ENCODE measurements around the gene DOC2B.
"Not testable (repeated sequence)": the region's sequence is repeated elsewhere in the genome, so short reads cannot be mapped to it uniquely, and the experiment has no call there.

Gene DOC2B

DNA sequence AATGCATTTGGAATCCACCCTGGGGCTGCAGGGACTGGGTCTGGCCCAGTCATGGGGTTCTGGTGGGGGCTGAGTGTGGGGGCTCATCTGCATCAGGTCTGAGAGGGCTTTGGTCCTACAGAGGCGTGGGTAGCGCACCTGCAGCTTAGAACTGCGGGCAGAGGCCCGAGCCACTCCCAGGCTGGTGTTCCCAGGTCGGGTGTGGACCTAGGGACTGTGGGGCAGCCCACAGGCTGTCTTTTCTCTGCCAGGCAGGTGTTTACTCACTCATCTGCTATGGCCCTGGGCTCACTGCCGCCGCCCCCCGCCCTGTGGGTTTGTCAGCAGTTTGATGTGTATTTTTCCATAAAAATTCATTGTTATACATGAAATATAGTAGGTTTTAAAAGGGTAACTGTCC, 27.0 kb upstream of the DOC2B start:
- DNase-seq = no peak

GRCh38 chr17:207775-208174, 26.3 kb upstream of the DOC2B start:
- DNase-seq = no peak

DNA sequence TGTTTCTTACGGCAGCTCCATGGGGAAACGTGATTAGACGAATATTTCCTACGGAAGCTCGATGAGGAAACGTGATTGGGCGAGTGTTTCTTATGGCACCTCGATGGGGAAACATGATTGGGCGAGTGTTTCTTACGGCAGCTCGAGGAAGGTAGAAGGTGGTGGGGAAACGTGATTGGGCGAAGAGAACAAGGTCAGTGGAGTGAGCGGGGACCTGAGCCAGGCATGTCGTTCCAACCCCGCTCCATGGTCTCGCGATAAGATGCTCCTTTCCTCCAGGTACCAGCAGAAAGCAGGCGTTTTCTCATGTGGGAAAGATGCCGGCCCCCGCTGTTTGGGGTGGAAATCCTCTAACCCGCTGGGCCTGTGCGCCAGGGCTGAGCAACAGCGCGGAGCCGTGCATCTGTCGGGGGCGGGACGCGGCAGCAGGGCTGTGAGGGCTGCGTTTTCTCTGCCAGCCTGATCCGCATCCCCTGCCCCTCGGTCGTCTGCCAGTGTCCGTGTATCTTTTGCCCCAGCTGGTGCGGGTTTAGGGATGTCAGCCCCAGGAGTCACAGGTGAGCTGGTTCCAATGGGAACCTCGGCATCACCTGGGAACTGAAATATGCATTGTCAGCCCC, 25.6 kb upstream of the DOC2B start:
- no peak for DNase-seq

GRCh38 chr17:206484-206883, 25.0 kb upstream of the DOC2B start:
- not testable (repeated sequence) for DNase-seq

DNA sequence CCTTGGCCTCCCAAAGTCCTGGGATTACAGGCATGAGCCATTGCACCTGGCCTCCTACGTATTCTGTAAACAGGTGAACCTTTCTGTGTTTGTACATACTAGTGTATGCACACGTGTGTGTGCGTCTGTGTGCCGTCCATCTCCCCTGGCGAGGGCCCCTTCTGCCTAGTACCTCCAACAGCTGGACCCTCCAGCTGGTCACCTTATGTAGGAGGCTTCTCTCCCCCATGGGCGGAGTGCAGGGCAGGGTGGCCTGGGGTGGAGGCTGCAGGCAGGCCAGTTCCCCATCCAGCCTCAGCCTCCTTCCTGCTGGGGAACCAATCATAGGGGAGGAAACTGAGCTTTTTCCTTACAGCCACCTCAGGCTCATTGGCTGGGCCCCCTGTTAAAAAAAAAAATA, 24.4 kb upstream of the DOC2B start:
- no peak for DNase-seq

GRCh38 chr17:205148-205669, 23.8 kb upstream of the DOC2B start:
- no peak for DNase-seq

DNA sequence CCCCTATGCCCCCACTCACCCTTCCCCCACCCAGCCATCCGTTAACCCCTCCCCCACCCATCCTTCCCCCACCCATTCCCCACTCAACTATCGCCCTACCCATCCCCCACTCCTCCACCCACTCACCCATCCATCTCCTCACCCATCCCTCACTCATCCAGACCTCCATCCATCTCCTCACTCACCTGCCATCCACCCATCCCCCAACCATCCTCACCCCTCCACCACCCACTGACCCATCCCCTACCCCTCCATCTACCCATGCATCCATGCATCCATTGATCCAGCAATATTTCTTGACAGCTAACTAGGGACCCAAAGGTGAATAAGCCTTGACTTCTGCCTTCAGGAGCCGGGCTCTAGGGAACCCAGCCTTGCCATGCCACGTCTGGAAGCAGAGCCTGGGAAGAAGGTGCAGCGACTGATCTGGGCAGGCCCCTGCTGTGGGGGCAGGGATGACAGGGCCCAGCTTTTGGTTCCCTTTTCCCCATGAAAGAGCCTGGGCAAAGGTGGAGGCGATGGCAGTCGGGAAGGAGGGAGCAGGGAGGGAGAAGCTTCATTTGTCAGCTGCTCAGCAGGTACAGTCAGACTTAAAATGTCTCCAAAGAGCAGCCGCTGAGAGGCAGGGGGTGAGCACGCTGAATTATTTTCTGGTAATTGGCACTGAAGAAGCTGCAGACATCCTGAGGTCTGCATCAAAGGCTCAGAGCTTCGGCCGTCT, 23.1 kb upstream of the DOC2B start:
- DNase-seq = no peak

- no peak for DNase-seq
Observed at GRCh38 chr17:202501-202951, 21.1 kb upstream of the DOC2B start.

DNA sequence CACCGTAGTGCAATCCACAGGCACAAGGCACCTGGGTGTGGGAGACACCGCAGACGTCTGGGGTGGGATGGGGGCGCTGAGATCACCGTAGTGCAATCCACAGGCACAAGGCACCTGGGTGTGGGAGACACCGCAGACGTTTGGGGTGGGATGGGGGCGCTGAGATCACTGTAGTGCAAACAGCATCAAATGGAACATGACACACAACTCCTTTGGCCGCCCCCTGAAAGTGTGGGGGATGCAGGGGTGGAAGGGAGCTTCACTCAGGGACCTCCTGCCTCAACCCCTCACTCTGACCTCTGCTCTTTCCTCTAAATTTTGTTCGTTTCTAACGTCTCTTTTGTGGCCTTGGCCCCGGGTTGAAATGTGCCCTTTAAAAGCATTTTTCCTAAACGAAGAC, 20.3 kb upstream of the DOC2B start:
- not testable (repeated sequence) for DNase-seq

- not testable (repeated sequence) for DNase-seq
Observed at GRCh38 chr17:201257-201656, 19.8 kb upstream of the DOC2B start.

DNA sequence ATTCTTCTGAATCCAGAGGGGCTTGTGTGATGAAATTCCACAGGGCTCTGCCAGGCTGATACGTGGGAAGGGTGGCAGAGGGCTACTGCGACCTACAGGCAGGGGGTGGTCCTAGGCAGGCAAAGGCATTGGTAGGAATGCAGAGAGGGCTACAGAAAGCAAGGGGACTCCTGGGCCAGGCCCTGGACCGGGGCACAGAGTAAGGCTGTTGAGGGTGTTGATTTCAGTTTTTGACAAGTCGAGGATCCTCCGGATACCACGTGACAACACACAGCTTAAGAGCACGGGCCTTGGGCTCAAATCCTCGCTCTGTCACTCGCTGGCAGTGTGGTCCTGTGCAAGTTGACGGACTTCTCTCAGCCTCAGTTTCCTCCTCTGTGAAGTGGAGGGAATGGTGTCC, 19.1 kb upstream of the DOC2B start:
- no peak for DNase-seq

DNA sequence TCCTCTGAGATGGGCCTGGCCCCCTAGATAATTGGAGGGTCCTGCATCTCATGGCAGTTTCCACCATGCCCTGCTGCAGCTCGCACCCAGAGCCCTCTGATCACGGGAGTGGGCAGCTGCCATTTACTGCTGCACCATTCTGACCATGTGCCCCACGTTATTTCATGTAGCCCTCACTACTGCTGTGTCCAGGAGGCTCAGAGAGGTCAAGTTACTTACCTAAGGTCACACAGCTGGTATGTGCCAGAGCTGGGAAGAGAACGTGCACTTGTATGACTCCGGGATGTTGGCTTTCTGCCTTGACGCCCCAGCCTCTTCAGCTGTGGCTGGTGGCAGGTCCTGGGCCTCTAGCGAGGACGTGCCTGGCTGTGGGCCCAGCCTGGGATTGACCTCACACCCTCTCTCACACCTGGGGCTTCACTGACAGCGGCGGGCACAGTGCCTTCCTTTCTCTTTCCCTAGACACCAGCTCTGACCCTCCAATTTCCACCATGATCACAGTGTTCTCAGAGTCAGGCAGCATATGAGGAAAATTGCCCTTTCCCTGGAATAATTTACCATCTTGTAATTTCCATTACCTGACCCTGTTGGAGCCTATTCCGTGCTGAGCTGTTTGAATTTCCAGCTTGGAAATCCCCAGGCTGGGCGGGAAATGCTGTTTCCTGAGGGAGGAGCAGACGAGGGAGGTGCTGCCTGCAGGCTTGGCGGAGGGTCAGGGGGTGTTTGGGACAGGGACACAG, 18.5 kb upstream of the DOC2B start:
- DNase-seq = no peak

DNA sequence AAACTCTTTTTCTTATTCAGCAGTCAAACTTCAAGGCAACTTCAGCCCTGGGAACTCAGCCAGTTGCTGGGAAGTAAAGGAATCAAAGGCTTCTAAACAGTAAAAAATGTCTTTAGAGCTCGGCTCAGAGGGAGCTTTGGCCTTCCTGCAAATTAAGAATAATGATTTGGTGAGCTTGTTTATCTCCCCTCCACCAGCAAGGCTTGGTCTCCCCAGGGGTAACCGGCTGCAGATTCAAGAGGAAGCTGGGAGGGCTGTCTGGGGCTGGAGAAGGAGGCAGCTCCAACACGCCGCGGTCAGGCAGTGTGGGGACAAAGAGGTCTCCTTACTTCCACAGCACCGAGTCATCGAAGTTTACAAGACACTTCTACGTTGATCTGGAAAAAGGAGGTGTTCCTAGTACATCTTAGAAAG, 17.7 kb upstream of the DOC2B start:
- DNase-seq = no peak

GRCh38 chr17:198225-198624, 16.8 kb upstream of the DOC2B start:
- not testable (repeated sequence) for DNase-seq

- DNase-seq = no peak
Observed at GRCh38 chr17:197352-197751, 15.9 kb upstream of the DOC2B start.

- no peak for DNase-seq
Observed at GRCh38 chr17:194828-195602, 13.6 kb upstream of the DOC2B start.

GRCh38 chr17:193841-194806, 12.7 kb upstream of the DOC2B start:
- DNase-seq = peak; percentile 36

GRCh38 chr17:193426-193810, 12.0 kb upstream of the DOC2B start:
- DNase-seq = no peak

DNA sequence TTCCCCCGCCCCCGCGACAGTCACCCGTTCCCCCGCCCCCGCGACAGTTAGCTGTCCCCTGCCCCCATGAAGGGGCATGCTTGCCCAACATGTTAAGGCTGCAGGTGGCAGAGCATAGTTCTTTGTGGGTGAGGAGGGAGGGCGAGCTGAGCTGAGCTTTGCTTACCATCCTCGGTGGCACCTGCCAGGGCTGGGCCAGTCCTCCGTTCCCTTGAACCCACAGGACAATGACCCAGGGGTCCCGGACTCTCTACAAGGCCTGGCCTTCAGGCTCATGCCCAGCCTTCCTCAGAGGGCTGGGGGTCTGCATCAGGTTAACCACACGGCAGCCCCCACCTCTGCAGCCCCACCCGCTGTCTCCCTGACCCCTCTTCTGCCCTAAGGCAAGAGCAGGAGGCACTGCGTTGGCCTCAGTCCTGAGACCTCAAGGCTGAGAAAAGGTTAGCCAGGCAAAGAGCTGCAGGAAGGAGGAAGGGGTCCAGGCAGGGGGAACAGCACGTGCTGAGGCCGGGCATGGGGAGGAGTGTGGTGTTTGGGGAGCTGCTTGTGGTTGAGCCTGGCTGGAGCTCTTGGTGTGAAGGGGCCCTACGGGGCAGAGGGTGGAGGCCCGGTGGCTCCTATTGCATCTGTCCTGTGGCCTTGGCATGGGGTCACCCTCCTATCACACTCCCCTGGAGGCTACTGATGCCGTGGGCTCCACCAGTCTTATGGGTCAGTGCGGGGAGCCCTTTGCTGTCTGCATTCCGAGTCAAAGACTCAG, 11.4 kb upstream of the DOC2B start:
- DNase-seq = no peak

GRCh38 chr17:189444-189843, 8.0 kb upstream of the DOC2B start:
- no peak for DNase-seq

GRCh38 chr17:187130-187529, 5.7 kb upstream of the DOC2B start:
- no peak for DNase-seq

Data from NCI-H2171 (cell line).